Spleen (tissue), 11 donors: ENCODE measurements around the gene IFIT2. TPM values are rescaled to one million over a fixed set of nuclear protein-coding genes. Genes with fewer than 3 reads are reported as not detected.
A peak's percentile ranks its signal among the peaks of the same experiment; 100 is the strongest.

Experiments
- DNase-seq: peaks from one replicate; pipeline ENCODE4 v3.0.0-alpha.2; 2020
- H3K27ac ChIP-seq, 8 donors: fragments of 200-600 bp; sonication (generic) in 7 of 8; 1 replicate in 4 of 8; 2 replicates in 4 of 8; pipeline versions ENCODE4 v1.5.0 to v1.8.0; 2016 to 2021; ENCODE audit warnings: inconsistent platforms in 4 of 8, mild to moderate bottlenecking in 4 of 8, moderate library complexity in 1 of 8
- H3K27me3 ChIP-seq, 7 donors: fragments of 200-600 bp; sonication (generic) in 6 of 7; replicated peaks in 1 of 7; 1 replicate in 4 of 7; 2 replicates in 3 of 7; pipeline versions ENCODE4 v1.5.0 to v1.8.0; 2016 to 2021; ENCODE audit warnings: inconsistent platforms in 3 of 7, mild to moderate bottlenecking in 1 of 7
- H3K36me3 ChIP-seq, 6 donors: fragments of 200-600 bp; sonication (generic) in 5 of 6; 1 replicate in 4 of 6; 2 replicates in 2 of 6; pipeline versions ENCODE4 v1.5.0 to v1.8.0; 2016 to 2021; ENCODE audit warnings: inconsistent platforms in 2 of 6
- H3K4me1 ChIP-seq, 6 donors: fragments of 200-600 bp; sonication (generic) in 5 of 6; 1 replicate in 3 of 6; 2 replicates in 3 of 6; pipeline versions ENCODE4 v1.5.0 to v1.8.0; 2016 to 2021; ENCODE audit warnings: inconsistent platforms in 3 of 6
- H3K4me3 ChIP-seq, 8 donors: fragments of 200-600 bp; sonication (generic) in 7 of 8; 1 replicate in 4 of 8; 2 replicates in 4 of 8; pipeline versions ENCODE4 v1.5.0 to v1.8.0; 2016 to 2021; ENCODE audit warnings: inconsistent platforms in 4 of 8, mild to moderate bottlenecking in 4 of 8, moderate library complexity in 2 of 8
- H3K9me3 ChIP-seq, 8 donors: fragments of 200-600 bp; sonication (generic) in 7 of 8; 1 replicate in 4 of 8; 2 replicates in 4 of 8; pipeline versions ENCODE4 v1.5.0 to v1.8.0; 2016 to 2021; ENCODE audit warnings: inconsistent platforms in 4 of 8
- CTCF ChIP-seq, 11 experiments: fragments of 200-600 bp in 7 of 11; fragments of 450-650 bp in 4 of 11; sonication (generic) in 4 of 11; IDR thresholded peaks in 8 of 11; conservative IDR thresholded peaks in 3 of 11; 1 replicate in 7 of 11; 2 replicates in 4 of 11; pipeline versions ENCODE4 v1.4.0 to v1.8.0; 2016 to 2021; ENCODE audit warnings: antibody characterized with exemption in 11 of 11, inconsistent platforms in 4 of 11, mild to moderate bottlenecking in 1 of 11
- POLR2A ChIP-seq, 3 donors: fragments of 450-650 bp; IDR thresholded peaks; one replicate each; pipeline ENCODE4 v1.5.1; 2017; ENCODE audit warnings: antibody characterized with exemption in 3 of 3, mild to moderate bottlenecking in 1 of 3
- POLR2AphosphoS5 ChIP-seq, 3 donors: sonication (generic); formaldehyde crosslinking; IDR thresholded peaks; one replicate each; pipeline ENCODE4 v1.5.1; 2017; ENCODE audit warnings: antibody characterized with exemption in 3 of 3
- WGBS, 5 donors: extraction: QIAGEN DNeasy Blood & Tissue Kit in 3 of 5; methylation state at CpG; one replicate each; pipeline versions ENCODE4 v1.1.5 to v1.1.7; 2013 to 2018; 5-methylcytosine and 5-hydroxymethylcytosine counted together
- intact Hi-C: fragments of 100-400 bp; cut with DNase I; formaldehyde crosslinking; loops from one replicate; pipeline ENCODE4 v1.15.0; 2023; ENCODE audit warnings: low total_unique reads
- polyA plus RNA-seq, 3 donors: library from polyadenylated mRNA; stranded (reverse); fragments of 200-250 nt; gene quantifications; one replicate each; pipeline ENCODE4 v1.2.1, GENCODE V29; 2013
- total RNA-seq, 7 donors: library from RNA; depleted of rRNA in 3 of 7; stranded (reverse); fragments of >200 nt in 3 of 7; fragmentation: NEBNext Ultra II Directional in 4 of 7; extraction: Animal tissue kit (Norgen Biotek cat#: 25700) in 4 of 7; gene quantifications; one replicate each; pipeline versions ENCODE4 v1.1.0 to v1.2.1, GENCODE V29; 2016 to 2021
- donor health status: healthy with polysubstance abuse.
- donor health status: DM: no; HTN: no; CAD: no; lungs with moderate emphysema.
- donor health status: DM: no; HTN: no; CAD: no.
- donor health status: Bipolar disorder and iron deficiency.
- donor health status: healthy.
- donor health status: DM: no; HTN: no; CAD: no.
- donor health status: DM: yes; HTN: yes; CAD: no.

Gene IFIT2
- total and polyA plus RNA-seq, 10 donors, result 6.1 to 22.2 (median 15.9) TPM

- intact Hi-C loops, result no loop called here
- Histone ChIP-seq H3K9me3 (no peaks in the 10 kb centered on the region), H3K27me3 (no peaks in the 10 kb centered on the region), H3K36me3 (peaks cover 0 to 6% (median 0%) of the 10 kb centered on the region in 6 donors), H3K4me1 (peaks cover 22 to 60% (median 51%) of the 10 kb centered on the region in 6 donors), H3K4me3 (no peak overlapping the region), H3K27ac (peak overlapping the region in 6 of 8 donors; percentile 39 to 80 (median 70))
- 42 to 72% (median 61%) methylated on average over 4 of the region's 4 CpGs for WGBS, 5 donors
- TF ChIP-seq POLR2A (IDR thresholded peaks at IDR 0.05) (no peak), CTCF (IDR thresholded peaks at IDR 0.05 in 8 of 11, conservative IDR thresholded peaks at IDR 0.05 in 3 of 11) (no peak), POLR2AphosphoS5 (IDR thresholded peaks at IDR 0.05) (peak in 1 of 3 donors; percentile 44)
- DNase-seq, result no peak
These were observed 44.8 kb downstream of the IFIT2 start for GRCh38 chr10:89346405-89347254.

GRCh38 chr10:89347701-89348457 lies 46.0 kb downstream of the IFIT2 start:
- peaks cover 23 to 67% (median 53%) of the 10 kb centered on the region in 6 donors for H3K4me1 ChIP-seq
- no peaks in the 10 kb centered on the region for H3K36me3 ChIP-seq
- H3K9me3 ChIP-seq, result no peaks in the 10 kb centered on the region
- peak overlapping the region in 6 of 8 donors; percentile 30 to 80 (median 63) for H3K27ac ChIP-seq
- intact Hi-C loops, result no loop called here
- TF ChIP-seq POLR2AphosphoS5 (IDR thresholded peaks at IDR 0.05) (no peak), CTCF (IDR thresholded peaks at IDR 0.05 in 8 of 11, conservative IDR thresholded peaks at IDR 0.05 in 3 of 11) (no peak), POLR2A (IDR thresholded peaks at IDR 0.05) (no peak)
- WGBS, 5 donors, result 54 to 61% (median 57%) methylated on average over 7 of the region's 7 CpGs
- no peak for DNase-seq
- no peaks in the 10 kb centered on the region for H3K27me3 ChIP-seq
- H3K4me3 ChIP-seq, result no peak overlapping the region

GRCh38 chr10:89348481-89348880 lies 46.6 kb downstream of the IFIT2 start:
- WGBS, 5 donors, result 57 to 63% (median 60%) methylated on average over 5 of the region's 5 CpGs
- no peaks in the 10 kb centered on the region for H3K27me3 ChIP-seq
- intact Hi-C loops, result no loop called here
- H3K36me3 ChIP-seq, result no peaks in the 10 kb centered on the region
- H3K27ac ChIP-seq, result peak overlapping the region in 6 of 8 donors; percentile 30 to 80 (median 63)
- H3K9me3 ChIP-seq, result no peaks in the 10 kb centered on the region
- no peak overlapping the region for H3K4me3 ChIP-seq
- DNase-seq, result no peak
- H3K4me1 ChIP-seq, result peaks cover 23 to 67% (median 53%) of the 10 kb centered on the region in 6 donors
- no peak for TF ChIP-seq POLR2A (IDR thresholded peaks at IDR 0.05)

- H3K4me1 ChIP-seq, result peaks cover 23 to 67% (median 53%) of the 10 kb centered on the region in 6 donors
These were observed 47.1 kb downstream of the IFIT2 start for GRCh38 chr10:89348975-89349374.

More at GRCh38 chr10:89348975-89349374, 47.1 kb downstream of the IFIT2 start:
- Histone ChIP-seq H3K36me3 (no peaks in the 10 kb centered on the region), H3K27ac (peak overlapping the region in 6 of 8 donors; percentile 30 to 80 (median 75)), H3K27me3 (no peaks in the 10 kb centered on the region), H3K4me3 (no peak overlapping the region), H3K9me3 (no peaks in the 10 kb centered on the region)
- intact Hi-C loops, result no loop called here
- WGBS, 5 donors, result 73 to 91% (median 83%) methylated on average over 2 of the region's 2 CpGs
- TF ChIP-seq POLR2A (IDR thresholded peaks at IDR 0.05), result no peak
- no peak for DNase-seq
